A549 (cell line): ENCODE measurements around the gene MUC5B. TPM values are rescaled to one million over a fixed set of nuclear protein-coding genes. Genes with fewer than 3 reads are reported as not detected.

Experiments
- ATAC-seq, 2 experiments: fragments of 200-7000 bp in 1 of 2; fragments of >200 bp in 1 of 2; cut with Nextera tagmentation in 1 of 2; cut with Tn5 transposase in 1 of 2; 3 replicates each; pipeline versions ENCODE4 v1.8.0 to v1.9.1; 2018 to 2020; ENCODE audit warnings: mild to moderate bottlenecking in 1 of 2, moderate library complexity in 1 of 2
- CTCF ChIA-PET: fragments of 300-600 bp; sonication (Branson Sonifier 250); formaldehyde crosslinking; extraction: SDS; loops from one replicate; lab custom pipeline; 2021; ENCODE audit warnings: antibody characterized with exemption, inconsistent platforms; lab: Yijun Ruan, JAX
- POLR2A ChIA-PET: fragments of 350-600 bp; formaldehyde crosslinking; extraction: SDS; loops from one replicate; lab custom pipeline; 2021; ENCODE audit warnings: antibody characterized with exemption, inconsistent platforms; lab: Yijun Ruan, JAX
- DNase-seq, 2 experiments: peaks; one replicate each; pipeline versions ENCODE4 v3.0.0 to v3.0.0-alpha.2; 2011 to 2016; ENCODE audit warnings: low read depth in 1 of 2, low spot score in 1 of 2
- FAIRE-seq: peaks from 2 replicates; lab custom pipeline; 2011; peaks lifted over from hg19 to GRCh38; lab: Jason Lieb, UNC
- H3K27ac ChIP-seq, 2 experiments: fragments of >200 bp; sonication (Bioruptor Twin); formaldehyde crosslinking; 3 replicates each; pipeline ENCODE4 v1.5.1; 2016 to 2017
- H3K4me1 ChIP-seq: fragments of >200 bp; sonication (Bioruptor Twin); formaldehyde crosslinking; 3 replicates; pipeline ENCODE4 v1.6.1; 2016
- H3K4me2 ChIP-seq: fragments of >200 bp; sonication (Bioruptor Twin); formaldehyde crosslinking; 3 replicates; pipeline ENCODE4 v1.6.1; 2016
- H3K4me3 ChIP-seq: fragments of >200 bp; sonication (Bioruptor Twin); formaldehyde crosslinking; 3 replicates; pipeline ENCODE4 v1.5.1; 2016
- H3K9me3 ChIP-seq: fragments of >200 bp; sonication (Bioruptor Twin); formaldehyde crosslinking; 3 replicates; pipeline ENCODE4 v1.6.1; 2016
- BHLHE40 ChIP-seq: IDR thresholded peaks from 2 replicates; pipeline ENCODE4 v1.6.1; 2012; ENCODE audit warnings: low read depth, low read length, inconsistent platforms
- CBX2 ChIP-seq: fragments of 200-600 bp; sonication (generic); IDR thresholded peaks from 2 replicates; pipeline ENCODE4 v1.6.1; 2016; ENCODE audit warnings: low read depth, mild to moderate bottlenecking, borderline replicate concordance
- CEBPB ChIP-seq, 2 experiments: fragments of >200 bp in 1 of 2; sonication (Bioruptor Twin) in 1 of 2; formaldehyde crosslinking in 1 of 2; IDR thresholded peaks; 2 replicates each; pipeline ENCODE4 v1.6.1; 2012 to 2016
- EHF ChIP-seq: fragments of 250-450 bp; sonication (Bioruptor Pico); IDR thresholded peaks from 2 replicates; pipeline ENCODE4 v1.5.0; 2020; ENCODE audit warnings: mild to moderate bottlenecking
- EHMT2 ChIP-seq: fragments of 200-600 bp; sonication (generic); IDR thresholded peaks from 2 replicates; pipeline ENCODE4 v1.6.1; 2016; ENCODE audit warnings: antibody characterized with exemption, low read depth, mild to moderate bottlenecking, moderate library complexity
- HDAC2 ChIP-seq: fragments of 200-600 bp; sonication (generic); IDR thresholded peaks from 2 replicates; pipeline ENCODE4 v1.6.1; 2016
- HOXA7 ChIP-seq: fragments of 250-450 bp; sonication (Bioruptor Pico); IDR thresholded peaks from 2 replicates; pipeline ENCODE4 v1.5.0; 2020; ENCODE audit warnings: mild to moderate bottlenecking, moderate library complexity
- HOXB13 ChIP-seq: fragments of 250-450 bp; sonication (Bioruptor Pico); IDR thresholded peaks from 2 replicates; pipeline ENCODE4 v1.5.0; 2020; ENCODE audit warnings: low read depth, mild to moderate bottlenecking, moderate library complexity
- JUN ChIP-seq, 2 experiments: fragments of >200 bp; sonication (Bioruptor Twin); formaldehyde crosslinking; IDR thresholded peaks; 2 replicates in 1 of 2; 3 replicates in 1 of 2; pipeline ENCODE4 v1.6.1; 2016 to 2017
- JUNB ChIP-seq: fragments of >200 bp; sonication (Bioruptor Twin); formaldehyde crosslinking; IDR thresholded peaks from 2 replicates; pipeline ENCODE4 v1.6.1; 2016
- KDM1A ChIP-seq: fragments of 200-600 bp; sonication (generic); IDR thresholded peaks from 2 replicates; pipeline ENCODE4 v1.6.1; 2016; ENCODE audit warnings: low read depth, mild to moderate bottlenecking
- MAZ ChIP-seq: fragments of 150-350 bp; IDR thresholded peaks from 2 replicates; pipeline ENCODE4 v1.6.1; 2014; ENCODE audit warnings: antibody characterized with exemption, low read depth, low read length, borderline replicate concordance
- MYC ChIP-seq: IDR thresholded peaks from 2 replicates; pipeline ENCODE4 v1.6.1; 2012; ENCODE audit warnings: mild to moderate bottlenecking, inconsistent platforms, low read length, improper control_type of control experiment, borderline replicate concordance
- PHF8 ChIP-seq: fragments of 200-600 bp; sonication (generic); IDR thresholded peaks from 2 replicates; pipeline ENCODE4 v1.6.1; 2016; ENCODE audit warnings: low read depth, mild to moderate bottlenecking, antibody characterized with exemption, moderate library complexity, borderline replicate concordance
- POLR2A ChIP-seq: IDR thresholded peaks from 2 replicates; pipeline ENCODE4 v1.6.1; 2012; ENCODE audit warnings: mild to moderate bottlenecking, low read length
- POLR2AphosphoS2 ChIP-seq: conservative IDR thresholded peaks from 2 replicates; pipeline ENCODE4 v1.6.1; 2012; ENCODE audit warnings: low read length, improper control_type of control experiment, inconsistent platforms
- RAD21 ChIP-seq, 2 experiments: fragments of >200 bp in 1 of 2; sonication (Bioruptor Twin) in 1 of 2; formaldehyde crosslinking in 1 of 2; IDR thresholded peaks in 1 of 2; conservative IDR thresholded peaks in 1 of 2; 2 replicates in 1 of 2; 3 replicates in 1 of 2; pipeline ENCODE4 v1.6.1; 2012 to 2018; ENCODE audit warnings: inconsistent platforms in 1 of 2
- RCOR1 ChIP-seq: fragments of 150-350 bp; IDR thresholded peaks from 2 replicates; pipeline ENCODE4 v1.6.1; 2014; ENCODE audit warnings: antibody characterized with exemption, low read length, low read depth
- RFX5 ChIP-seq: fragments of 450-650 bp; IDR thresholded peaks from 2 replicates; pipeline ENCODE4 v1.7.1; 2014; ENCODE audit warnings: antibody characterized with exemption, mild to moderate bottlenecking, moderate library complexity
- SMC3 ChIP-seq: fragments of >200 bp; sonication (Bioruptor Twin); formaldehyde crosslinking; IDR thresholded peaks from 3 replicates; pipeline ENCODE4 v1.6.1; 2018; ENCODE audit warnings: inconsistent platforms
- TFCP2L1 ChIP-seq: fragments of 250-450 bp; sonication (Bioruptor Pico); IDR thresholded peaks from 2 replicates; pipeline ENCODE4 v1.5.0; 2021; ENCODE audit warnings: mild to moderate bottlenecking
- TP53 ChIP-seq: fragments of 250-450 bp; sonication (Bioruptor Pico); IDR thresholded peaks from 2 replicates; pipeline ENCODE4 v1.5.0; 2021; ENCODE audit warnings: mild to moderate bottlenecking, moderate library complexity
- ZC3H11A ChIP-seq: fragments of 450-650 bp; IDR thresholded peaks from 2 replicates; pipeline ENCODE4 v1.6.1; 2014; ENCODE audit warnings: antibody characterized with exemption, mild to moderate bottlenecking
- WGBS: methylation state at CpG from one replicate; pipeline ENCODE4 v1.1.6; 2017; ENCODE audit errors: missing lambda C conversion rate; 5-methylcytosine and 5-hydroxymethylcytosine counted together
- polyA plus RNA-seq, 4 experiments: library from polyadenylated mRNA; depleted of rRNA in 3 of 4; stranded (reverse); fragments of >200 nt; fragmentation: RNase III in 1 of 4; extraction: RNeasy Plus Mini Kit Qiagen cat#74134 plus additional on column Dnase treatment in 1 of 4; gene quantifications; 2 replicates in 3 of 4; 3 replicates in 1 of 4; pipeline ENCODE4 v1.2.3, GENCODE V29; 2011 to 2017
- TF ChIP-seq, protein P1 (sequence below): fragments of >200 bp; sonication (Bioruptor Twin); formaldehyde crosslinking; IDR thresholded peaks from 3 replicates; pipeline ENCODE4 v1.5.1; 2016
- TF ChIP-seq, protein P2 (sequence below): fragments of 150-350 bp; IDR thresholded peaks from 2 replicates; pipeline ENCODE4 v1.6.1; 2014; ENCODE audit warnings: low read depth, mild to moderate bottlenecking, low read length
- TF ChIP-seq, protein P3 (sequence below): IDR thresholded peaks from 2 replicates; pipeline ENCODE4 v1.6.1; 2012; ENCODE audit warnings: low read depth, borderline replicate concordance
- TF ChIP-seq, protein P4 (sequence below): fragments of 200-600 bp; sonication (generic); IDR thresholded peaks from 2 replicates; pipeline ENCODE4 v1.6.1; 2016; ENCODE audit warnings: antibody characterized with exemption, mild to moderate bottlenecking, moderate library complexity

MUC5B gene
- polyA plus RNA-seq, 2 of the 4 experiments (the other 2 are of a cell fraction) = 0.85 to 1.4 TPM

DNA sequence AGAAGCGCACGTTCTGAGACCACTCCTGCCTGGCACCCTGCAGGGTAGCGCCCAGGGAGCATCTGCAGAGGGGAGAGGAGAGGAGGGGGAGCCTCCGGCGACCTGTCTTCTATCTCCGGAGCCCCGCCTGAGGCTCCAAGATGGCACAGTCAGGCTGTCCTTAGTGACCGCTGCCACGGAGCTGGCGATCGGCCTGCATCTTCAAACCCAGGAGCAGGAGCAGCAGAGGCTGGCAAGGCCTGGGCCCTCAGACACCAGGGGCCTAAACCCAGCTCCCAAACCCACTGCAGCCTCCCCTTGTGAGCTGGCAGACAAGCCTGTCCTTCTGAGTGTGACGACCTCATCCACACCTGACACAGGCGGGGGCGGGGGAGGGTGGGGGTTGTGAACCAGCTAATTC, 51.6 kb downstream of the MUC5B start:
- WGBS = 95% methylated on average over 9 of the region's 14 CpGs

DNA sequence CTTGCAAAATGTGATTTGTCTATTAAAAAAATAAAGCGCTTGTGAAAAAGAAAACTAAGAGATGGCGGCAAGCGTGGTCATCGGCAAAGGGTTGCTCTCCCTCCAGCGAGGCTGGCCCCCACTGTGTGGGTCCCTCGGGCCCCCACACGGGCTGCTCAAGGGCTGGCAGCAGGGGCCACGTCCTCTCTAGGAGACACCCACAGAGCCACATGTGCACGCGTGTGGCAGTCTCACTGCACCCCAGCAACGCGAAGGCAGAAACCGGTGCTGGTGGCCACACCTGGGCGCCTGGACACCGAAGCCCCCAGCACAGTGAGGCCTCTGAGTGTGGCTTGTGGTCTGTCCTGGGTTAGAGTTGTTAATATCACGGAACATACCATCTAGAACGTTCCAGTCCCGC, 52.2 kb downstream of the MUC5B start:
- H3K9me3 ChIP-seq = no peaks in the 10 kb centered on the region; the same call in 2 of the 3 replicates
- no peak for FAIRE-seq
- no peak overlapping the region for H3K4me3 ChIP-seq
- TF ChIP-seq MAZ (no peak), EHMT2 (no peak), RCOR1 (no peak), HOXA7 (CRISPR knock-in tag) (no peak), RFX5 (no peak), EHF (CRISPR knock-in tag) (no peak), BHLHE40 (no peak), POLR2A (no peak), SMC3 (no peak), HDAC2 (no peak), KDM1A (no peak), TFCP2L1 (no peak), TP53 (no peak)
- TF ChIP-seq, protein P1, sequence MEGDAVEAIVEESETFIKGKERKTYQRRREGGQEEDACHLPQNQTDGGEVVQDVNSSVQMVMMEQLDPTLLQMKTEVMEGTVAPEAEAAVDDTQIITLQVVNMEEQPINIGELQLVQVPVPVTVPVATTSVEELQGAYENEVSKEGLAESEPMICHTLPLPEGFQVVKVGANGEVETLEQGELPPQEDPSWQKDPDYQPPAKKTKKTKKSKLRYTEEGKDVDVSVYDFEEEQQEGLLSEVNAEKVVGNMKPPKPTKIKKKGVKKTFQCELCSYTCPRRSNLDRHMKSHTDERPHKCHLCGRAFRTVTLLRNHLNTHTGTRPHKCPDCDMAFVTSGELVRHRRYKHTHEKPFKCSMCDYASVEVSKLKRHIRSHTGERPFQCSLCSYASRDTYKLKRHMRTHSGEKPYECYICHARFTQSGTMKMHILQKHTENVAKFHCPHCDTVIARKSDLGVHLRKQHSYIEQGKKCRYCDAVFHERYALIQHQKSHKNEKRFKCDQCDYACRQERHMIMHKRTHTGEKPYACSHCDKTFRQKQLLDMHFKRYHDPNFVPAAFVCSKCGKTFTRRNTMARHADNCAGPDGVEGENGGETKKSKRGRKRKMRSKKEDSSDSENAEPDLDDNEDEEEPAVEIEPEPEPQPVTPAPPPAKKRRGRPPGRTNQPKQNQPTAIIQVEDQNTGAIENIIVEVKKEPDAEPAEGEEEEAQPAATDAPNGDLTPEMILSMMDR = no peak
- TF ChIP-seq, protein P2, sequence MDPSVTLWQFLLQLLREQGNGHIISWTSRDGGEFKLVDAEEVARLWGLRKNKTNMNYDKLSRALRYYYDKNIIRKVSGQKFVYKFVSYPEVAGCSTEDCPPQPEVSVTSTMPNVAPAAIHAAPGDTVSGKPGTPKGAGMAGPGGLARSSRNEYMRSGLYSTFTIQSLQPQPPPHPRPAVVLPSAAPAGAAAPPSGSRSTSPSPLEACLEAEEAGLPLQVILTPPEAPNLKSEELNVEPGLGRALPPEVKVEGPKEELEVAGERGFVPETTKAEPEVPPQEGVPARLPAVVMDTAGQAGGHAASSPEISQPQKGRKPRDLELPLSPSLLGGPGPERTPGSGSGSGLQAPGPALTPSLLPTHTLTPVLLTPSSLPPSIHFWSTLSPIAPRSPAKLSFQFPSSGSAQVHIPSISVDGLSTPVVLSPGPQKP = no peak
- CTCF ChIA-PET = interaction anchor here (0.8 kb wide), 1 partner anchor 12 kb away, joined by 3 read pairs; no protein-coding TSS in a partner anchor
- POLR2A ChIA-PET = no interaction called here
- DNase-seq = no peak
- no peak overlapping the region for H3K27ac ChIP-seq
- H3K4me2 ChIP-seq = no peak overlapping the region
- no peaks in the 10 kb centered on the region for H3K4me1 ChIP-seq
- WGBS = 91% methylated on average over 18 of the region's 18 CpGs
- ATAC-seq = no peak

More for the DNA sequence above, 51.6 kb downstream of the MUC5B start:
- Histone ChIP-seq H3K27ac (no peak overlapping the region), H3K4me3 (no peak overlapping the region), H3K4me1 (no peaks in the 10 kb centered on the region), H3K4me2 (no peak overlapping the region), H3K9me3 (no peaks in the 10 kb centered on the region; the same call in 2 of the 3 replicates)
- FAIRE-seq = no peak
- no peak for DNase-seq
- no peak for ATAC-seq
- CTCF ChIA-PET = interaction anchor here (0.7 to 0.8 kb wide), 2 partner anchors 12 to 14 kb away, joined by 3 read pairs; no protein-coding TSS in a partner anchor
- POLR2A ChIA-PET = no interaction called here
- TF ChIP-seq HOXB13 (CRISPR knock-in tag) (no peak), JUN (IDR thresholded peaks at IDR 0.05) (no peak), BHLHE40 (no peak), POLR2AphosphoS2 (no peak), HOXA7 (CRISPR knock-in tag) (no peak), ZC3H11A (no peak), CEBPB (IDR thresholded peaks at IDR 0.05) (no peak), CBX2 (no peak), EHF (CRISPR knock-in tag) (no peak), SMC3 (no peak), MYC (no peak), TP53 (no peak), RAD21 (conservative IDR thresholded peaks at IDR 0.05 in 1 of 2, IDR thresholded peaks at IDR 0.05 in 1 of 2) (no peak), PHF8 (no peak), JUNB (no peak)
- TF ChIP-seq, protein P3, sequence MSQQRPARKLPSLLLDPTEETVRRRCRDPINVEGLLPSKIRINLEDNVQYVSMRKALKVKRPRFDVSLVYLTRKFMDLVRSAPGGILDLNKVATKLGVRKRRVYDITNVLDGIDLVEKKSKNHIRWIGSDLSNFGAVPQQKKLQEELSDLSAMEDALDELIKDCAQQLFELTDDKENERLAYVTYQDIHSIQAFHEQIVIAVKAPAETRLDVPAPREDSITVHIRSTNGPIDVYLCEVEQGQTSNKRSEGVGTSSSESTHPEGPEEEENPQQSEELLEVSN = no peak
- TF ChIP-seq, protein P2 = no peak
- TF ChIP-seq, protein P4, sequence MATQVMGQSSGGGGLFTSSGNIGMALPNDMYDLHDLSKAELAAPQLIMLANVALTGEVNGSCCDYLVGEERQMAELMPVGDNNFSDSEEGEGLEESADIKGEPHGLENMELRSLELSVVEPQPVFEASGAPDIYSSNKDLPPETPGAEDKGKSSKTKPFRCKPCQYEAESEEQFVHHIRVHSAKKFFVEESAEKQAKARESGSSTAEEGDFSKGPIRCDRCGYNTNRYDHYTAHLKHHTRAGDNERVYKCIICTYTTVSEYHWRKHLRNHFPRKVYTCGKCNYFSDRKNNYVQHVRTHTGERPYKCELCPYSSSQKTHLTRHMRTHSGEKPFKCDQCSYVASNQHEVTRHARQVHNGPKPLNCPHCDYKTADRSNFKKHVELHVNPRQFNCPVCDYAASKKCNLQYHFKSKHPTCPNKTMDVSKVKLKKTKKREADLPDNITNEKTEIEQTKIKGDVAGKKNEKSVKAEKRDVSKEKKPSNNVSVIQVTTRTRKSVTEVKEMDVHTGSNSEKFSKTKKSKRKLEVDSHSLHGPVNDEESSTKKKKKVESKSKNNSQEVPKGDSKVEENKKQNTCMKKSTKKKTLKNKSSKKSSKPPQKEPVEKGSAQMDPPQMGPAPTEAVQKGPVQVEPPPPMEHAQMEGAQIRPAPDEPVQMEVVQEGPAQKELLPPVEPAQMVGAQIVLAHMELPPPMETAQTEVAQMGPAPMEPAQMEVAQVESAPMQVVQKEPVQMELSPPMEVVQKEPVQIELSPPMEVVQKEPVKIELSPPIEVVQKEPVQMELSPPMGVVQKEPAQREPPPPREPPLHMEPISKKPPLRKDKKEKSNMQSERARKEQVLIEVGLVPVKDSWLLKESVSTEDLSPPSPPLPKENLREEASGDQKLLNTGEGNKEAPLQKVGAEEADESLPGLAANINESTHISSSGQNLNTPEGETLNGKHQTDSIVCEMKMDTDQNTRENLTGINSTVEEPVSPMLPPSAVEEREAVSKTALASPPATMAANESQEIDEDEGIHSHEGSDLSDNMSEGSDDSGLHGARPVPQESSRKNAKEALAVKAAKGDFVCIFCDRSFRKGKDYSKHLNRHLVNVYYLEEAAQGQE = no peak
